D721Med (cell line): Measurements from ENCODE around the gene IDNK.
"Not testable (repeated sequence)": the region's sequence is repeated elsewhere in the genome, so short reads cannot be mapped to it uniquely, and the experiment has no call there.

Experiments
- DNase-seq: peaks from one replicate; pipeline ENCODE4 v3.0.0; 2011; ENCODE audit warnings: low spot score; ENCODE audit not compliant: insufficient read length
- FAIRE-seq: peaks from 2 replicates; lab custom pipeline; 2011; peaks lifted over from hg19 to GRCh38; lab: Jason Lieb, UNC
- CTCF ChIP-seq: IDR thresholded peaks from 2 replicates; pipeline ENCODE4 v1.5.1; 2012; ENCODE audit warnings: mild to moderate bottlenecking, control low read depth; ENCODE audit not compliant: insufficient read depth; ENCODE audit errors: missing control alignments

Gene IDNK

DNA sequence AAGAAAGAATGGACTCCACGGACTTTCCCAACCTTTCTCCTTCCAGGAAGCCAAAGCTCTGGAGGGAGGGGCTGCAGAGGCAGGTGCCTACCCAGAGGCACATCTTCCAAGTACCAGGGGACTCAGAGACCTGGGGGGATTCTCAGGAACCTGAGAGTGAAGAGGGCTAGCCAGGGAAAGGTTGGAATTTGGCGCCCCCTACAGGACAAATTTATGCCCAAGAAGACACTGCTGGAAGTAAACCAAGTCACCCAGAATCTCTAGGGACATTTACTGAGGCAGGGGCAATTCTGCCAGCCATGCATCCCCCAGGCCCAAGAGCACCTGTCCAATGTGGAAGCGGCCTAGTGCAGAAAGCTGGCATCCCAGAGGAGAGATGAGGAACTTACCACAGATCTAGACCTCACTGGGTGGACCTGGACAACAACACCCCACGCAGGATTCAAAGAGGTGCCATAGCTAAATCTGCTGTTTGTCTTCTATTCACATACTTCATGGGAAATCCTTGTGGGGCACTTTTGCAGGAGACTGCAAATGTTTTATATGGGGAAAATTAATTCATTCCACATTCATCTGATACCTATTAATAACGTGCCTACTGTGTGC lies 25.9 kb upstream of the IDNK start:
- FAIRE-seq: no peak

GRCh38 chr9:83598487-83598886 lies 24.5 kb upstream of the IDNK start:
- no peak for TF ChIP-seq CTCF
- FAIRE-seq: no peak
- no peak for DNase-seq

More for the DNA sequence above, 25.9 kb upstream of the IDNK start:
- peak; percentile 27 for DNase-seq
- peak; percentile 58 for TF ChIP-seq CTCF

GRCh38 chr9:83599071-83599470 lies 23.9 kb upstream of the IDNK start:
- FAIRE-seq: no peak
- TF ChIP-seq CTCF: no peak

GRCh38 chr9:83601463-83601862 lies 21.5 kb upstream of the IDNK start:
- DNase-seq (no peak), FAIRE-seq (no peak)
- TF ChIP-seq CTCF: no peak

More at GRCh38 chr9:83599071-83599470, 23.9 kb upstream of the IDNK start:
- no peak for DNase-seq

- FAIRE-seq, DNase-seq: not testable (repeated sequence)
These were observed 15.3 kb upstream of the IDNK start for GRCh38 chr9:83607620-83608019.

DNA sequence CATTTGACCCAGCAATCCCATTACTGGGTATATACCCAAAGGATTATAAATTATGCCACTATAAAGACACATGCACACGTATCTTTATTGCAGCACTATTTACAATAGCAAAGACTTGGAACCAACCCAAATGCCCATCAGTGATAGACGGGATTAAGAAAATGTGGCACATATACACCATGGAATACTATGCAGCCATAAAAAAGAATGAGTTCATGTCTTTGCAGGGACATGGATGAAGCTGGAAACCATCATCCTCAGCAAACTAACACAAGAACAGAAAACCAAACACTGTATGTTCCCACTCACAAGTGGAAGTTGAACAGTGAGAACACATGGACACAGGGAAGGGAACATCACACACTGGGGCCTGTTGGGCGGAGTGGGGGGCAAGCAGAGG lies 9.6 kb upstream of the IDNK start:
- DNase-seq, FAIRE-seq: not testable (repeated sequence)

- FAIRE-seq (no peak), DNase-seq (no peak)
- no peak for TF ChIP-seq CTCF
These were observed 5.6 kb upstream of the IDNK start for GRCh38 chr9:83617299-83617698.

DNA sequence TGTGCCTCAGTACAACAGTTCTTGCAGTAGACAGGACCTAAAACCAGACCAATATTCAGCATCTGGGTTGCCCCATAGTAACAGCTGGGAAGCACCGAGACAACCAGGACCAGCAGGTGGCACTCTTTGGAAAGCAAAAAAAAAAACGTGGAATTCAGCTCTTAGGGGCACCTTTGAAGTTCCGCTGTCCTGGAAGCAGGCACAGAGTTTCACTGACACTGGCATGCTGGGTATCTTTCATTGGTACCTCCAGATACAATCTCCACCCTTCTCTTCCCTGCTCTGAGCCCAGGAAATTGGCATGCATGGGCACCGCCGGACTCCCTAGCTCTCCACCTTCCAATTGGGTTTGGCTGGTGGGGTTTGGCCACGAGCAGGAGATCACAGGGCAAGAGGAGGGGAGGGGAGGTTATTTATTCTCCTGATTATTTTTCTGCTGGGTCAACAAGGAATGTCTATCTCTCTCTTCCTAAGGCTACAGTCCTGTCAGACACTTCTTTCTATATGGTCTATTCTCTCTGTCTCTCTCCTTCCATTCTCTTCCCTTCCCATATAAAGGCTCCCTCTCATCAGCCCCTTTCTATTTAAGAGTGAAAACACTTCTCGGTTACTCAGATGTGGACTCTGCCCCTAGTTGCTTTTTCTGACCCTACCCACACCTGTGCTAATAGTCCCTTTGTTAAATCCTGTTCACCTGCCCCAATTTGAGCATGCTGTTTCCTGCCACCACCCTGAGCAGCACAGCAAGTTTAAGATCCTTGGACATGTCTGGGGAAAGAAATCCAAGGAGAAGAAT lies 1.9 kb upstream of the IDNK start:
- DNase-seq (peak; percentile 29), FAIRE-seq (no peak)
- peak; percentile 77 for TF ChIP-seq CTCF
